Tibial artery (tissue), 4 donors: ENCODE data around the gene TTC14.

ENCODE experiments used
- DNase-seq, 2 donors: peaks; one replicate each; pipeline ENCODE4 v3.0.0-alpha.2; 2019
- H3K27ac ChIP-seq, 2 donors: fragments of 200-600 bp; sonication (generic) in 1 of 2; 1 replicate in 1 of 2; 2 replicates in 1 of 2; pipeline ENCODE4 v1.5.1; 2018 to 2019; ENCODE audit warnings: mild to moderate bottlenecking in 1 of 2
- H3K27me3 ChIP-seq, 2 donors: fragments of 200-600 bp; sonication (generic) in 1 of 2; one replicate each; pipeline versions ENCODE4 v1.5.1 to v1.6.0; 2016 to 2019
- H3K36me3 ChIP-seq, 3 donors: fragments of 200-600 bp; sonication (generic) in 2 of 3; one replicate each; pipeline ENCODE4 v1.5.1; 2016 to 2019; ENCODE audit warnings: mild to moderate bottlenecking in 2 of 3
- H3K4me1 ChIP-seq, 4 donors: fragments of 200-600 bp; sonication (generic) in 2 of 4; 1 replicate in 3 of 4; 2 replicates in 1 of 4; pipeline ENCODE4 v1.5.1; 2016 to 2019
- H3K4me3 ChIP-seq, 2 donors: fragments of 200-600 bp; sonication (generic) in 1 of 2; 1 replicate in 1 of 2; 2 replicates in 1 of 2; pipeline ENCODE4 v1.5.1; 2018 to 2019; ENCODE audit warnings: mild to moderate bottlenecking in 2 of 2
- H3K9me3 ChIP-seq, 3 donors: fragments of 200-600 bp; sonication (generic) in 1 of 3; one replicate each; pipeline ENCODE4 v1.5.1; 2016 to 2019
- intact Hi-C: fragments of 100-400 bp; cut with DNase I; formaldehyde crosslinking; loops from one replicate; pipeline ENCODE4 v1.15.0; 2023; ENCODE audit warnings: low total_unique reads
- TF ChIP-seq, protein P1 (sequence below), 2 experiments: fragments of 200-600 bp in 1 of 2; fragments of 450-650 bp in 1 of 2; IDR thresholded peaks; one replicate each; pipeline ENCODE4 v1.5.1; 2017 to 2019; ENCODE audit warnings: antibody characterized with exemption in 2 of 2, mild to moderate bottlenecking in 1 of 2, moderate library complexity in 1 of 2

TTC14 gene

GRCh38 chr3:180619723-180620122, 17.8 kb downstream of the TTC14 start:
- Histone ChIP-seq H3K4me3 (no peak overlapping the region), H3K9me3 (no peaks in the 10 kb centered on the region), H3K27me3 (no peaks in the 10 kb centered on the region), H3K27ac (no peak overlapping the region), H3K36me3 (no peaks in the 10 kb centered on the region), H3K4me1 (no peaks in the 10 kb centered on the region)
- intact Hi-C loops: no loop called here
- TF ChIP-seq, protein P1, sequence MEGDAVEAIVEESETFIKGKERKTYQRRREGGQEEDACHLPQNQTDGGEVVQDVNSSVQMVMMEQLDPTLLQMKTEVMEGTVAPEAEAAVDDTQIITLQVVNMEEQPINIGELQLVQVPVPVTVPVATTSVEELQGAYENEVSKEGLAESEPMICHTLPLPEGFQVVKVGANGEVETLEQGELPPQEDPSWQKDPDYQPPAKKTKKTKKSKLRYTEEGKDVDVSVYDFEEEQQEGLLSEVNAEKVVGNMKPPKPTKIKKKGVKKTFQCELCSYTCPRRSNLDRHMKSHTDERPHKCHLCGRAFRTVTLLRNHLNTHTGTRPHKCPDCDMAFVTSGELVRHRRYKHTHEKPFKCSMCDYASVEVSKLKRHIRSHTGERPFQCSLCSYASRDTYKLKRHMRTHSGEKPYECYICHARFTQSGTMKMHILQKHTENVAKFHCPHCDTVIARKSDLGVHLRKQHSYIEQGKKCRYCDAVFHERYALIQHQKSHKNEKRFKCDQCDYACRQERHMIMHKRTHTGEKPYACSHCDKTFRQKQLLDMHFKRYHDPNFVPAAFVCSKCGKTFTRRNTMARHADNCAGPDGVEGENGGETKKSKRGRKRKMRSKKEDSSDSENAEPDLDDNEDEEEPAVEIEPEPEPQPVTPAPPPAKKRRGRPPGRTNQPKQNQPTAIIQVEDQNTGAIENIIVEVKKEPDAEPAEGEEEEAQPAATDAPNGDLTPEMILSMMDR (IDR thresholded peaks at IDR 0.05): no peak
- no peak for DNase-seq

- H3K27ac ChIP-seq: no peak overlapping the region
- no peaks in the 10 kb centered on the region for H3K27me3 ChIP-seq
- no peak overlapping the region for H3K4me3 ChIP-seq
- no peak for DNase-seq
- H3K4me1 ChIP-seq: no peaks in the 10 kb centered on the region
- no peaks in the 10 kb centered on the region for H3K9me3 ChIP-seq
- intact Hi-C loops: no loop called here
- TF ChIP-seq, protein P1 (IDR thresholded peaks at IDR 0.05): no peak
- peaks cover 0 to 5% (median 0%) of the 10 kb centered on the region in 3 donors for H3K36me3 ChIP-seq
Measured at GRCh38 chr3:180624714-180625113, 22.8 kb downstream of the TTC14 start.

DNA sequence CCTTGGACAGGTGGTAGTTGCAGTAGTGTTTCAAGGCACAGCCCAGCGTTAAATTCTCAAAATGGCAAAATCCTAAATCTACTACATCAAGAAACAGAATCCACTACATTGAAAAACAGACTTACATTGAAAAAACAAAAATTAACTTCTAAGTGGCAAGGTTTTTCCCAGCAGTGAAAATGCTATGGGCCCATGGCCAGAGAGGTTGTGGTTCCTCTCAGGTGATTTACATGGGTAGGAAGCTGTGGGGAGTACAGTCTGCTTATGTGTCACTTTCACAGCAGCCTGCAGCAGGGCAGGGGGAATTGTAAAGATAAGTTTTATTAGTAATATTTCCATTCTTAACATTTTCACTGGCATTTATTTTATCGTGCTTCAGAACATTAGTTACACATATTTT, 24.9 kb downstream of the TTC14 start:
- no peaks in the 10 kb centered on the region for H3K4me1 ChIP-seq
- intact Hi-C loops: no loop called here
- peaks cover 0 to 5% (median 0%) of the 10 kb centered on the region in 3 donors for H3K36me3 ChIP-seq
- no peak overlapping the region for H3K4me3 ChIP-seq
- TF ChIP-seq, protein P1 (IDR thresholded peaks at IDR 0.05): no peak
- H3K9me3 ChIP-seq: no peaks in the 10 kb centered on the region
- DNase-seq: no peak
- no peak overlapping the region for H3K27ac ChIP-seq
- H3K27me3 ChIP-seq: no peaks in the 10 kb centered on the region

GRCh38 chr3:180630371-180630770, 28.4 kb downstream of the TTC14 start:
- DNase-seq: no peak
- intact Hi-C loops: no loop called here
- Histone ChIP-seq H3K4me1 (no peaks in the 10 kb centered on the region), H3K4me3 (no peak overlapping the region), H3K9me3 (no peaks in the 10 kb centered on the region), H3K27ac (no peak overlapping the region), H3K36me3 (peaks cover 0 to 5% (median 0%) of the 10 kb centered on the region in 3 donors), H3K27me3 (no peaks in the 10 kb centered on the region)
- TF ChIP-seq, protein P1 (IDR thresholded peaks at IDR 0.05): no peak

- Histone ChIP-seq H3K36me3 (peaks cover 0 to 5% (median 0%) of the 10 kb centered on the region in 3 donors), H3K27ac (no peak overlapping the region), H3K27me3 (no peaks in the 10 kb centered on the region), H3K9me3 (no peaks in the 10 kb centered on the region), H3K4me1 (no peaks in the 10 kb centered on the region), H3K4me3 (no peak overlapping the region)
- no peak for DNase-seq
- TF ChIP-seq, protein P1 (IDR thresholded peaks at IDR 0.05): no peak
- intact Hi-C loops: no loop called here
Measured at GRCh38 chr3:180631317-180631716, 29.4 kb downstream of the TTC14 start.

DNA sequence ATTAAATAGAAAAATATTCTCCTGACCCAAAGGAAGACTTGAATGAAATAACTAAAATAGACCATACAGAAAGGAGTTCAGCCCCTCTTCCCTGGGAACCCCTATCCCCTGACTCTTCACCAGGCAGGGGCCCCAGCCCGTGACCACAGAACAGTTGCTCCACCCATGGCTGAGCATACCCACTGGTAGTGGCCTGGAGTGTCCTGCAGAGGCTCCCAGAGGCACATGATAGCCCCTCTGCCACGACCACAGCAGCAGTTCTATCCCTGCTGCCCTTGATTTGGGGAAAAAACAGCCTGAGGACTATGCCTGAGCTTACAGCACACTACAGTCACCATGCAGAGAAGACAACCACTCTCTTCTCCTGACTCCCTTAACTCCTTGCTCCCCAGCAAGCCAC, 31.8 kb downstream of the TTC14 start:
- no peaks in the 10 kb centered on the region for H3K4me1 ChIP-seq
- H3K27me3 ChIP-seq: no peaks in the 10 kb centered on the region
- no peak overlapping the region for H3K27ac ChIP-seq
- H3K9me3 ChIP-seq: no peaks in the 10 kb centered on the region
- H3K4me3 ChIP-seq: no peak overlapping the region
- H3K36me3 ChIP-seq: no peaks in the 10 kb centered on the region
- TF ChIP-seq, protein P1 (IDR thresholded peaks at IDR 0.05): no peak
- intact Hi-C loops: no loop called here
- no peak for DNase-seq
